Stimulated activated CD8-positive, alpha-beta memory T cell treated with anti-CD3 and anti-CD28 coated beads, Interleukin-12 subunit alpha, Interleukin-12 subunit beta, amount 100 ng/mL, for 1 hour (primary cell): ENCODE data around the gene ESR1.

Experiments
- DNase-seq: peaks from one replicate; pipeline ENCODE4 v3.0.0-alpha.2; 2020; ENCODE audit warnings: low read depth

Gene ESR1

DNA sequence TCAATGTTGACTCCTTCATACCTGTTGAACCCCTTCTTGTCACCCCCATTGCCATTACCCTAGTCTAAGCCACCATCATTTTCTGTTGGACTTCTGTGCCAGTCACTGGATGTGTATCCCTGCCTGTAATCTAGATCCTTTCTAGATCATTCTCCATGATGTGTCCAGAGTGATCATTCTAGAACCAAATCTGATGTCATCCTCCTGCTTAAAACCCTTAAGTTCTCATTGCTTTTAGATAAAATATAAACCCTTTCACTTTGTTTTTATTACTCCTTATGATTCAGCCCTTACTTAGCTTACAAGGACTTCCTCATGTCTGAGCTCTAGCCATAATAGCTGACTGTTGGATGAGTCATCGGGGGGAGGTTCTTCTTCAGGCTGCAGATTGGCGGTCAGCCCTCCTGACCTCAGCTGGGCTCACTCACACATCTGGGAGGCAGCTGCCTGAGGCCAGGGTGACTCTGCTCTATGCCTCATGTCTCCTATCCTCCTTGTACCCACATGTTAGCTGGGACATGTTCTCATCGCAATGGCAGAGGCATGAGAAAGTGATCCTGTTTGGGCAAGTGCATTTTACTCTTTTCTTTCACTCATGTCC lies 287.6 kb downstream of the ESR1 start:
- no peak for DNase-seq

- DNase-seq: no peak
Measured at GRCh38 chr6:152096863-152097496, 289.5 kb downstream of the ESR1 start.

- no peak for DNase-seq
Measured at GRCh38 chr6:152098683-152099082, 291.2 kb downstream of the ESR1 start.

GRCh38 chr6:152099446-152100182 lies 292.1 kb downstream of the ESR1 start:
- DNase-seq: no peak

- no peak for DNase-seq
Measured at GRCh38 chr6:152100183-152100618, 292.7 kb downstream of the ESR1 start.

GRCh38 chr6:152107973-152108372 lies 300.5 kb downstream of the ESR1 start:
- DNase-seq: no peak

- DNase-seq: no peak
Measured at GRCh38 chr6:152110886-152111820, 303.7 kb downstream of the ESR1 start.

DNA sequence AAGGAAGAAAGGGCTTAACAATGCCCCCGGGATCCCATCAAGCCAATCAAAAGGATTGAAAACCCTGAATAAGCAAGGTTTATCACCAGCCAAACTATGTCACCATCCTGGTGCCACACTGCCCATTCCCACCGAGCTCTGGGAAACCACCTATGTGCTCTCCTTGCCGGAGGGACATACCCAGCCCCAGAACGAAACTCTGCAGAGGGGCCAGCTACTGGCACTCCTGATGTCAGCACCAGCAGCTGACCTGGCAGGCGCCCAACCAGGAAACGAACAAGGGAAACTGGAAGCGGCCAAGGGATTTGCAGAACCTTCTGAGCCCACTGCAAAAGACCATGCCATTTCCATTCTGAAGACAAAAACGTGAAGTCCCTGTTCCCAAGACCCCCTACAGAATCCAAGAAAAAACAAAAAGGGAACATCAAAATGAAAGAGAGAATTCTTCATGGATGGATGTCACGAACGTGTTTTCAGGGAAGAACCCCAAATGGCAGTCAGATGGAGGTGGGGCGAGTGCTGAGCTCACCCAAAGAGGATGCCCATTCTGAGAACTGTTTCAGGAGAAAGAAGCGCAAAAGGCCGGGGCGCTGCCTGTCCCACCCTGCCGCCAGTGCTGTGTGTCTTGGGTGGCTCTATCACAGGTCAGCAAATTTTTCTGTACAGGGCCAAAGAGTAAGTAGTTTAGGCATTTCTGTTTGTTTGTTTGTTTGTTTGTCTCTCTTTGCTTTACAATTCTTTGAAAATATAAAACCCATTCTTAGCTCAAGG lies 305.2 kb downstream of the ESR1 start:
- no peak for DNase-seq

- no peak for DNase-seq
Measured at GRCh38 chr6:152117156-152118133, 310.0 kb downstream of the ESR1 start.

GRCh38 chr6:152118224-152118623 lies 310.7 kb downstream of the ESR1 start:
- no peak for DNase-seq

GRCh38 chr6:152118678-152119077 lies 311.2 kb downstream of the ESR1 start:
- DNase-seq: no peak

DNA sequence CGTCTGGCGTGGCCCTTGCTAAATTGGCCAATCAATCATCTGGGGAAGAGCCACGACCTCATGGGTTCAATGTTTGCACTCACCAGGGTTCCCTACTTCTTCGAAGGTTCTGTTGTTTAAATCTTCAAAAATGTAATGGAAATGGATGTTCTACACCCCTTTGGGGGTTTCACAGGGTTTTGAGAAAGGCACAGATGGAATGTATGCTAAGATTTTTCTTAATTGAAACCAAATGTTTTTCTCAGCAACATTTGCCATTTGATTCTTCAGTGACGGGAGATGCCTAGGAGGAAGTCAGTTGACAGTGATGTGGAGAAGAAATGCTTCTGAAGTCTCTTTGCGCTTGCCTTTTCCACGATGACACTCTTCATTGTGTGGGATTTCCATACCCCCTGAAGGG lies 312.3 kb downstream of the ESR1 start:
- DNase-seq: no peak

- DNase-seq: no peak
Measured at GRCh38 chr6:152121910-152122309, 314.4 kb downstream of the ESR1 start.

DNA sequence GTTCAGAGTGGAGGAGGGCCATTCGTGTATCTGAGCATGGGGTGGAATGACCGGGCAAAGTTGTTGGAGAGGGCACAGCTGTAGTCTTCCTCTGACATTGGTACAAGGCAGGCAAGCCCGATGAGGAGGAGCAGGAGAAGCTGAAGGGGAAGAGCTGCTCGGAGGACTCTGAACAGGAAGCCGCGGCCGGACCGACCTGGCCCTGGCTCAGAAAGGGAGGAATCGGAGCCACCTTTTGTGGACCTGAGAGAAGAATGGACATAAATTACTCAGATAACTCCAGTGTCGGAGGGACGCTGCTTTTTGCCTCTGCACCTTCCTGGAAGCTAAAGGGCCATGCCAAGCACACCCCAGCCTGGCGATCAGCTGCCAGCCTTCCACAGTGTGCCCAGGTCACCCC lies 315.0 kb downstream of the ESR1 start:
- DNase-seq: no peak

- no peak for DNase-seq
Measured at GRCh38 chr6:152123076-152123475, 315.6 kb downstream of the ESR1 start.

GRCh38 chr6:152124429-152125074 lies 317.1 kb downstream of the ESR1 start:
- no peak for DNase-seq

DNA sequence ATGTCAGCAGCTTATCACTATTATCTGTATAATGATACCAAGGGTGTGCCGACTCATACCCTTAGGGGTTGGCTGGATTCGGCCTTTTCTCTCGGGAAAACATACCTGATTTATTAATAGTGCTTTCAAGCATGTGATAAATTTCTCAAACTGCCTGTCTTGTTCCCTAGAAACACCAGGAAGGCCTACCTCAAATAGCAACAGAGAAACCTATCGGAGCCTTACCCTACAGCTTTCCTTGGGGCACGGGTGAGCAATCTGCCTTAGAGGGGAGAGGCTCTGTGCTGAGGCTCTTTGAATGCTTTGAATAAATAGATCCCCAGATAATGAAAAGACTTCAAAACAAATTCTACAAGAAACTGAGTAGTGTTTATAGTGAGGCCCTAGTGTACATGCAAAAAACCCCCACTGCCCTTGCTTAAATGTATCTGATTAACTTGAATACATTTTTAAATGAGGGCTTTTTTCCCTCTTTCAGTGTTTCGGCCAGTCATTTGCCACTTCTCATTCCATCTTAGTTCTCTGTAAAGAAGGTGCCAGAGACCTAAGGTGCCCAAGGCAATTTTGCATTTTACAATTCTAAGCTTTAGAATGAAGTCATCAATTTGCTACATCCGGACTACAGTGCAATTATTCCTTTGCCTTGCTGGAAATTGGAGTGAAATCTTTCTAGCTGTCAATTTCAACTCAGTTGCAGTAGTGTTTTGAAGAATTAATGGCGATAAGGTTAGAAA lies 320.1 kb downstream of the ESR1 start:
- no peak for DNase-seq

DNA sequence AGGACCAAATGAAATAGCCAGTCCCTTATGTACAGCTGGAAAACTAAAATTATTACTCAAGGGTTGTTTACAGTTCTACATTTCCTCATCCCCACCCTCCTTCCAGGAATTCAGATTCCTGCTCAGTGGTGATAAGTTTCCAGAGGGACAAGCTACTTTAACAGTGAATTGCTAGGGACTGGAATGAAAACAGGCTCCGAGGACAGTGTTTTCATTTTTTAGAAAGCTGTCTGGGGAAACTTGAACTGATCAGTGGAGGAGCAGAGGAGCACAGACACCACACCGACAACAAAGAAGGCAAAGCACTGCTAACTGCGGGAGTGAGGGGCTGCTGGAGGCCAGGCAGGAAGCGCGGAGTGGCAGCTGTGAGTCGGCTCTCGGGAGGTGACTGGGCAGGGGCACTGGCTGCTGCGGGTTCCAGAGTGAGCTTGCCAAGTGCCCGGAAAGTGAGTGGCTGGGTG lies 322.2 kb downstream of the ESR1 start:
- DNase-seq: no peak

GRCh38 chr6:152130441-152130840 lies 323.0 kb downstream of the ESR1 start:
- no peak for DNase-seq
